A673 (cell line): ENCODE measurements around the gene RTL1. TPM values are rescaled to one million over a fixed set of nuclear protein-coding genes. Genes with fewer than 3 reads are reported as not detected.

Experiments
- BruUV-seq: library from RNA; stranded (reverse); fragments of 400-500 nt; replicated peaks from 2 replicates; lab custom pipeline; 2021; lab: Mats Ljungman, UMichigan
- CTCF ChIA-PET: fragments of 300-600 bp; sonication (Branson Sonifier 250); formaldehyde crosslinking; loops from one replicate; lab custom pipeline; 2022; ENCODE audit warnings: antibody characterized with exemption; lab: Charles Lee
- POLR2A ChIA-PET: fragments of 300-600 bp; sonication (Branson Sonifier 250); formaldehyde crosslinking; loops from one replicate; lab custom pipeline; 2022; ENCODE audit warnings: antibody characterized with exemption; ENCODE audit not compliant: low non-redundant PET; lab: Charles Lee
- DNase-seq: peaks from one replicate; pipeline ENCODE4 v3.0.0-alpha.2; 2015; ENCODE audit warnings: low spot score
- H3K27ac ChIP-seq: fragments of 200-600 bp; sonication (generic); 2 replicates; pipeline ENCODE4 v1.5.1; 2016; ENCODE audit warnings: mixed run types, low read depth, mild to moderate bottlenecking, mixed read lengths, antibody characterized with exemption, low read length; ENCODE audit not compliant: poor library complexity, severe bottlenecking
- H3K27me3 ChIP-seq: fragments of 200-600 bp; sonication (generic); replicated peaks from 2 replicates; pipeline ENCODE4 v1.6.1; 2017; ENCODE audit warnings: mixed run types, low read depth, mild to moderate bottlenecking, mixed read lengths, antibody characterized with exemption, low read length; ENCODE audit not compliant: insufficient read depth, poor library complexity
- H3K36me3 ChIP-seq: fragments of 200-600 bp; sonication (generic); 2 replicates; pipeline ENCODE4 v1.6.1; 2016; ENCODE audit warnings: mixed run types, mild to moderate bottlenecking, mixed read lengths, antibody characterized with exemption, low read length; ENCODE audit not compliant: insufficient read depth, poor library complexity, severe bottlenecking
- H3K4me1 ChIP-seq: fragments of 200-600 bp; sonication (generic); 2 replicates; pipeline ENCODE4 v1.6.1; 2017; ENCODE audit warnings: mixed run types, mild to moderate bottlenecking, mixed read lengths, antibody characterized with exemption, low read length; ENCODE audit not compliant: insufficient read depth, poor library complexity, severe bottlenecking
- H3K4me3 ChIP-seq: fragments of 200-600 bp; sonication (generic); 2 replicates; pipeline ENCODE4 v1.5.1; 2016; ENCODE audit warnings: low read depth, mixed run types, mild to moderate bottlenecking, mixed read lengths, low read length; ENCODE audit not compliant: poor library complexity, severe bottlenecking
- H3K9me3 ChIP-seq: fragments of 200-600 bp; sonication (generic); 2 replicates; pipeline ENCODE4 v1.6.1; 2016; ENCODE audit warnings: mixed run types, low read depth, mild to moderate bottlenecking, mixed read lengths, antibody characterized with exemption, low read length; ENCODE audit not compliant: poor library complexity, severe bottlenecking
- EZH2 ChIP-seq: fragments of 200-600 bp; sonication (generic); IDR thresholded peaks from 2 replicates; pipeline ENCODE4 v1.6.1; 2017; ENCODE audit warnings: borderline replicate concordance, low read depth, mild to moderate bottlenecking, mixed read lengths, antibody characterized with exemption, low read length; ENCODE audit not compliant: poor library complexity, severe bottlenecking
- intact Hi-C: fragments of 100-400 bp; cut with micrococcal nuclease; formaldehyde crosslinking; loops from one replicate; pipeline ENCODE4 v1.10.0; 2022; ENCODE audit not compliant: unreplicated experiment
- total RNA-seq: library from RNA; stranded (reverse); gene quantifications from 2 replicates; pipeline ENCODE4 v1.2.3, GENCODE V29; 2021
- TF ChIP-seq, protein P1 (sequence below): fragments of 300-800, 200-600 bp; sonication (generic); conservative IDR thresholded peaks from 2 replicates; pipeline ENCODE4 v1.5.1; 2017; ENCODE audit warnings: low read depth, mild to moderate bottlenecking, antibody characterized with exemption, low read length, moderate library complexity, mixed read lengths

Gene RTL1
- total RNA-seq, 1 experiment from 2014 or later: 0.09 TPM

DNA sequence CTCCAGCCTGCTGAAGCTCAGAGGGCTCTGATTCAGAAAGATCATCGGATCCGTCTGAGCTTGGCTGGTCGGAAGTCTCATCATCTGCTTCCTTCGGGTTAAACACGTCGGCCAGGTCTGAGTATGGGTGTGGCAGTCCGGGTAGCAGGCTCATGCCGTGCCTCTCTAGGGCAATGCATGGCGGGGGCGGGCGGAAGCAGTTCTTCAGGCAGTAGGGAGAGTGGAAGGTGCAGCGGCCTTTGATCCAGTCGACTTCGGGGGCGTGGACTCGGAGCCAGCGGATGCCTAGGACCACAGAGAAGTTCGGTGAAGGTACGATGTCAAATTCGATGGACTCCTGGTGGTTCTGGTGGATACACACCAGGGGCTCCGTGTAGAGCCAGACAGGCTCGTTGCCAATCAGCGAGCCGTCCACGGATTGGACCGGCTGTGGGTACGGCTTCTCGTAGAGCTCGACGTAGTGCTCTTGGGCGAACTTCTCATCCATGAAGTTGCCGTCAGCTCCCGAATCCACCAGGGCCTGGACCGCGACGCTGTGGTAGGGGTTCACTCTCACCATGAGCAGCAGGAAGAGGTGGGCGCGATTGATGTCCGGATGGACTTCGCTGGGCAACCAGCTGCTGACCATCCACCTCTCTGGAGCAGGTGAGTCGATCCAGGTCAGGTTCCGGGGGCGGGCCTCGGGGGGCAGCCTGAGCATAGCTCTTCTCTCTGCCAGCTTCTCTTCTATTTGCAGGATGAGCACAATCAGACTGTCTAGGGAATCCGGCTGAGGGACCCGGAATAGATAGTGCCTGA, 20.3 kb downstream of the RTL1 start:
- no peaks in the 10 kb centered on the region for H3K27me3 ChIP-seq
- H3K36me3 ChIP-seq: no peaks in the 10 kb centered on the region
- no TSS peak for BruUV-seq
- H3K4me1 ChIP-seq: peaks cover 28% of the 10 kb centered on the region
- no peak overlapping the region for H3K27ac ChIP-seq
- CTCF ChIA-PET: no interaction called here
- no peak for TF ChIP-seq EZH2
- TF ChIP-seq, protein P1, sequence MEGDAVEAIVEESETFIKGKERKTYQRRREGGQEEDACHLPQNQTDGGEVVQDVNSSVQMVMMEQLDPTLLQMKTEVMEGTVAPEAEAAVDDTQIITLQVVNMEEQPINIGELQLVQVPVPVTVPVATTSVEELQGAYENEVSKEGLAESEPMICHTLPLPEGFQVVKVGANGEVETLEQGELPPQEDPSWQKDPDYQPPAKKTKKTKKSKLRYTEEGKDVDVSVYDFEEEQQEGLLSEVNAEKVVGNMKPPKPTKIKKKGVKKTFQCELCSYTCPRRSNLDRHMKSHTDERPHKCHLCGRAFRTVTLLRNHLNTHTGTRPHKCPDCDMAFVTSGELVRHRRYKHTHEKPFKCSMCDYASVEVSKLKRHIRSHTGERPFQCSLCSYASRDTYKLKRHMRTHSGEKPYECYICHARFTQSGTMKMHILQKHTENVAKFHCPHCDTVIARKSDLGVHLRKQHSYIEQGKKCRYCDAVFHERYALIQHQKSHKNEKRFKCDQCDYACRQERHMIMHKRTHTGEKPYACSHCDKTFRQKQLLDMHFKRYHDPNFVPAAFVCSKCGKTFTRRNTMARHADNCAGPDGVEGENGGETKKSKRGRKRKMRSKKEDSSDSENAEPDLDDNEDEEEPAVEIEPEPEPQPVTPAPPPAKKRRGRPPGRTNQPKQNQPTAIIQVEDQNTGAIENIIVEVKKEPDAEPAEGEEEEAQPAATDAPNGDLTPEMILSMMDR: no peak
- no peak for DNase-seq
- no peak overlapping the region for H3K4me3 ChIP-seq
- intact Hi-C loops: no loop called here
- no peaks in the 10 kb centered on the region for H3K9me3 ChIP-seq
- POLR2A ChIA-PET: no interaction called here

DNA sequence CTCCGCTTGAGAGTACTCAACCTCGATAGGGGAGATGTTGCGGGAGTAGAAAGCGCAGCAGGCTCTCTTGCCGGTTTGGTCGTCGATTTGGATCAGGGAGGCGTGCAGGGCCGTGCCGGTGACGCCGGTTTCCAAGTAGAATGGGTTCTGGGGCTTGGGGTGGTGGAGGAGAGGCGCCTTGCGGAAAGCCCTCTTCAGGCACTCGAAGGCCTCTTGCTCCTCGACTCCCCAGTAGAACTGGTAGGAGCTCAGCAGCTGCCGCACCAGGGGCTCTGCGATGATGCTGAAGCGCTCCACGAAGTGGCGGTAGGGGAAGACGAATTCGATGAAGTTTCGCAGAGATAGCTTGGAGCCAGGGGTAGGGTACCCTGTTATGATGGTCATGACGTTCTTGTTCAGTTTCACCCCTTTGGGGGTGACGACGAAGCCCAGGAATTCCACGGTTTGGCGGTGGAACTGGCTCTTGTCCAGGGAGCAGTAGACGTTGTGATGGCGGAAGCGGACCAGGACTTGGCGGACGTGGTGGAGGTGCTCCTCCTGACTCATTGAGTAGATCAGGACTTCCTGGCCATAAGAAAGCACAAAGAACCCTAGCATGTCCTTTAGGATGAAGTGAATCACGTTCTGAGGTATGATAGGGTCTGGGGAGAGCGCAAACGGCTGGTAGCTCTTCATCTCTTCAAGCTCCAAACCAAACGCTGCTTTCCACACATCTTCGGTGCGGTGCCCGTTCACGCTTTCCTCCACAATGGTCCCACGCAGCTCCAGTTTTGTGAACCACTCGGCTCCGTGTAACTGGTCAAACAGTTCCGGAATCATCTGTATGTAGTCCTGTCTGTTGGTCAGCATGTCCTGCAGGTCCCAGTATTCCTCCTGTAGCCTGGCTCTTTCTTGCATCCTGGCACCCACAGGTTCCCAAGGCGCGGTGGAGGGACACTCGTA, 21.2 kb downstream of the RTL1 start:
- no TSS peak for BruUV-seq
- DNase-seq: no peak
- H3K27me3 ChIP-seq: no peaks in the 10 kb centered on the region
- intact Hi-C loops: no loop called here
- H3K9me3 ChIP-seq: no peaks in the 10 kb centered on the region
- H3K27ac ChIP-seq: no peak overlapping the region
- POLR2A ChIA-PET: no interaction called here
- no peaks in the 10 kb centered on the region for H3K36me3 ChIP-seq
- TF ChIP-seq, protein P1: no peak
- TF ChIP-seq EZH2: no peak
- CTCF ChIA-PET: no interaction called here
- H3K4me3 ChIP-seq: no peak overlapping the region
- H3K4me1 ChIP-seq: peaks cover 19% of the 10 kb centered on the region

DNA sequence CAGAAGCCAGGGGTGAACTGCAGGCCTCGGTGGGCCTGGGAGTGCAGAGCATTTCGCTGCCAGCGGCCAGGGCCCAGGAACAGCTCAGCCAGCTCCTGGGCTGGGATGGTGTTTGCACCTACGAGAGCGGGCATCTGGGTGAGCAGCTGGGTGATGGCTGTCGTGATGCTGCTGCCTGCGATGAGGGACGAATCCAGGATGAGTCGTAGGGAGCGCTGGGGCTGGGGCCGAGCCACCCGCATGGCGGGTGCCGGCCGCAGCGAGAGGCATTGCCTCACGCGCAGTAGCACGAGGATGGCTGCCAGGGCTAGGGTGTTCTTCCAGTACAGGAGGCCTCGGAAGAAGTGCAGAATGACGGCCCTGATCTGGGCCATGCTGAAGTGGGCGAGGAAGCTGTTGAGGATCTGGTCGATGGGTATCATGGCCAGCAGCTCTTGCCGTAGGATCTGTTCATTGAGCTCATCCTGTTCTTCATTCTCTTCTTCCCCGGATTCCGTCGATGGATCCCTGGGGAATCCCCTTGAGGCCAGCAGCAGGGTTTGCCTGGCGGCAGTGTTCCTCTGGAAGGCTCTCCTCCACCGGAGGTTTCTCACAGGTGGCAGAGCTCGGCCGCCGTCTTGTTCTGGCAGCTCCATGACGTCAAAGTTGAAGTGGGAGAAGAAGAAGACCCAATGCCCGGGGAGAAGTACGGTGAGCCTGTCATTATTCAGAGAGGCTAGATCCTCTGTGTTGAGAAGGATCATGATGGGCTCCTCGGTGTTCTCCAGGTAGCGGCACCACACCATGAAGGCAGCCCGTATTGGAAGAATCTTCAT, 22.1 kb downstream of the RTL1 start:
- Histone ChIP-seq H3K4me3 (no peak overlapping the region), H3K4me1 (peaks cover 11% of the 10 kb centered on the region), H3K36me3 (no peaks in the 10 kb centered on the region), H3K27ac (no peak overlapping the region), H3K27me3 (no peaks in the 10 kb centered on the region), H3K9me3 (no peaks in the 10 kb centered on the region)
- BruUV-seq: no TSS peak
- no peak for DNase-seq
- intact Hi-C loops: no loop called here
- TF ChIP-seq, protein P1: no peak
- no peak for TF ChIP-seq EZH2
- POLR2A ChIA-PET: no interaction called here
- CTCF ChIA-PET: no interaction called here
